ENCODE results near the gene TBC1D19.
"Not testable (repeated sequence)": the region's sequence is repeated elsewhere in the genome, so short reads cannot be mapped to it uniquely, and the experiment has no call there.

The TBC1D19 gene

GRCh38 chr4:26690506-26690905 lies 106.6 kb downstream of the TBC1D19 start:
- TF ChIP-seq CTCF (conservative IDR thresholded peaks at IDR 0.05; ENCODE audit: low read length), result no peak
- TF ChIP-seq EZH2phosphoT487 (IDR thresholded peaks at IDR 0.05; ENCODE audit: borderline replicate concordance), result no peak
- no peaks in the 10 kb centered on the region for H3K79me2 ChIP-seq (ENCODE audit: insufficient read depth, low read length)
- no peaks in the 10 kb centered on the region for H3K9me2 ChIP-seq (replicated peaks; ENCODE audit: low read depth, low read length)
- no peaks in the 10 kb centered on the region for H4K20me1 ChIP-seq (ENCODE audit: insufficient read depth, low read length, poor library complexity, severe bottlenecking)
- H2AFZ ChIP-seq (ENCODE audit: low read length), result no peak overlapping the region
- H3K9ac ChIP-seq (ENCODE audit: low read depth, low read length, poor library complexity, severe bottlenecking), result no peak overlapping the region
- no peaks in the 10 kb centered on the region for H3F3A ChIP-seq (ENCODE audit: low read depth)
- no peaks in the 10 kb centered on the region for H3K27me3 ChIP-seq (ENCODE audit: insufficient read depth, low read length, poor library complexity, severe bottlenecking)
- H3K4me2 ChIP-seq (ENCODE audit: low read depth, low read length, poor library complexity, severe bottlenecking), result no peak overlapping the region
- no peaks in the 10 kb centered on the region for H3K4me1 ChIP-seq (ENCODE audit: insufficient read depth, low read length, poor library complexity, severe bottlenecking)
- H3K9me3 ChIP-seq (ENCODE audit: insufficient read depth, low read depth, low read length), result no peaks in the 10 kb centered on the region
- no peak overlapping the region for H3K4me3 ChIP-seq (ENCODE audit: low read length, poor library complexity, severe bottlenecking)
- H3K36me3 ChIP-seq (ENCODE audit: insufficient read depth, low read length), result no peaks in the 10 kb centered on the region

GRCh38 chr4:26692014-26692726 lies 108.3 kb downstream of the TBC1D19 start:
- Histone ChIP-seq H3K36me3 (ENCODE audit: insufficient read depth, low read length) (no peaks in the 10 kb centered on the region), H3K4me2 (ENCODE audit: low read depth, low read length, poor library complexity, severe bottlenecking) (no peak overlapping the region), H4K20me1 (ENCODE audit: insufficient read depth, low read length, poor library complexity, severe bottlenecking) (no peaks in the 10 kb centered on the region), H2AFZ (ENCODE audit: low read length) (no peak overlapping the region), H3K9me3 (ENCODE audit: insufficient read depth, low read depth, low read length) (no peaks in the 10 kb centered on the region), H3K9me2 (replicated peaks; ENCODE audit: low read depth, low read length) (no peaks in the 10 kb centered on the region), H3K4me3 (ENCODE audit: low read length, poor library complexity, severe bottlenecking) (no peak overlapping the region), H3K27me3 (ENCODE audit: insufficient read depth, low read length, poor library complexity, severe bottlenecking) (no peaks in the 10 kb centered on the region), H3K9ac (ENCODE audit: low read depth, low read length, poor library complexity, severe bottlenecking) (no peak overlapping the region), H3F3A (ENCODE audit: low read depth) (no peaks in the 10 kb centered on the region), H3K4me1 (ENCODE audit: insufficient read depth, low read length, poor library complexity, severe bottlenecking) (no peaks in the 10 kb centered on the region), H3K79me2 (ENCODE audit: insufficient read depth, low read length) (no peaks in the 10 kb centered on the region)
- TF ChIP-seq CTCF (conservative IDR thresholded peaks at IDR 0.05; ENCODE audit: low read length), result no peak
- TF ChIP-seq EZH2phosphoT487 (IDR thresholded peaks at IDR 0.05; ENCODE audit: borderline replicate concordance), result no peak

- not testable (repeated sequence) for H3K9me3 ChIP-seq (ENCODE audit: insufficient read depth, low read depth, low read length); H3K4me1 ChIP-seq (ENCODE audit: insufficient read depth, low read length, poor library complexity, severe bottlenecking); H3K9ac ChIP-seq (ENCODE audit: low read depth, low read length, poor library complexity, severe bottlenecking)
Observed at GRCh38 chr4:26694131-26694530, 110.2 kb downstream of the TBC1D19 start.

GRCh38 chr4:26700110-26700509 lies 116.2 kb downstream of the TBC1D19 start:
- Histone ChIP-seq H3K27me3 (ENCODE audit: insufficient read depth, low read length, poor library complexity, severe bottlenecking) (no peaks in the 10 kb centered on the region), H3K9me2 (replicated peaks; ENCODE audit: low read depth, low read length) (no peaks in the 10 kb centered on the region), H3K9ac (ENCODE audit: low read depth, low read length, poor library complexity, severe bottlenecking) (no peak overlapping the region), H3K4me2 (ENCODE audit: low read depth, low read length, poor library complexity, severe bottlenecking) (no peak overlapping the region), H3K4me1 (ENCODE audit: insufficient read depth, low read length, poor library complexity, severe bottlenecking) (peaks cover 8% of the 10 kb centered on the region), H3K79me2 (ENCODE audit: insufficient read depth, low read length) (no peaks in the 10 kb centered on the region), H4K20me1 (ENCODE audit: insufficient read depth, low read length, poor library complexity, severe bottlenecking) (no peaks in the 10 kb centered on the region), H3K9me3 (ENCODE audit: insufficient read depth, low read depth, low read length) (no peaks in the 10 kb centered on the region), H3K4me3 (ENCODE audit: low read length, poor library complexity, severe bottlenecking) (no peak overlapping the region), H3K36me3 (ENCODE audit: insufficient read depth, low read length) (no peaks in the 10 kb centered on the region), H2AFZ (ENCODE audit: low read length) (no peak overlapping the region), H3F3A (ENCODE audit: low read depth) (no peaks in the 10 kb centered on the region)
- TF ChIP-seq CTCF (conservative IDR thresholded peaks at IDR 0.05; ENCODE audit: low read length) (no peak), EZH2phosphoT487 (IDR thresholded peaks at IDR 0.05; ENCODE audit: borderline replicate concordance) (no peak)

More at GRCh38 chr4:26694131-26694530, 110.2 kb downstream of the TBC1D19 start:
- not testable (repeated sequence) for H3K79me2 ChIP-seq (ENCODE audit: insufficient read depth, low read length); H4K20me1 ChIP-seq (ENCODE audit: insufficient read depth, low read length, poor library complexity, severe bottlenecking); H3K27me3 ChIP-seq (ENCODE audit: insufficient read depth, low read length, poor library complexity, severe bottlenecking); H3K36me3 ChIP-seq (ENCODE audit: insufficient read depth, low read length); H2AFZ ChIP-seq (ENCODE audit: low read length); H3K4me3 ChIP-seq (ENCODE audit: low read length, poor library complexity, severe bottlenecking); H3K4me2 ChIP-seq (ENCODE audit: low read depth, low read length, poor library complexity, severe bottlenecking); H3K9me2 ChIP-seq (replicated peaks; ENCODE audit: low read depth, low read length); H3F3A ChIP-seq (ENCODE audit: low read depth)

All from Loucy (cell line).